Neural cell (in vitro differentiated cells): ENCODE measurements around the gene TLE7. TPM values are rescaled to one million over a fixed set of nuclear protein-coding genes. Genes with fewer than 3 reads are reported as not detected.

Experiments used
- H2AFZ ChIP-seq: fragments of 200-600, 300-800 bp; sonication (generic), shearing (Covaris generic); 2 replicates; pipeline ENCODE4 v1.6.0; 2014; ENCODE audit warnings: low read depth, mild to moderate bottlenecking, antibody characterized with exemption, low read length, moderate library complexity
- H3F3A ChIP-seq: fragments of 200-600 bp; shearing (Covaris generic); 2 replicates; pipeline ENCODE4 v1.6.1; 2016; ENCODE audit warnings: mild to moderate bottlenecking, moderate library complexity, mixed read lengths, antibody characterized with exemption, low read length; ENCODE audit not compliant: insufficient read depth, poor library complexity, severe bottlenecking
- H3K27ac ChIP-seq: fragments of 200-600, 300-800 bp; sonication (generic), shearing (Covaris generic); 2 replicates; pipeline ENCODE4 v1.5.1; 2014; ENCODE audit warnings: mild to moderate bottlenecking, low read length, moderate library complexity
- H3K27me3 ChIP-seq: fragments of 300-800, 200-600 bp; sonication (generic), shearing (Covaris generic); 2 replicates; pipeline ENCODE4 v1.6.0; 2014; ENCODE audit warnings: mild to moderate bottlenecking, low read depth, low read length, moderate library complexity; ENCODE audit not compliant: insufficient read depth
- H3K36me3 ChIP-seq: fragments of 300-800, 200-600 bp; sonication (generic), shearing (Covaris generic); 2 replicates; pipeline ENCODE4 v1.5.1; 2014; ENCODE audit warnings: mild to moderate bottlenecking, antibody characterized with exemption, low read length, moderate library complexity; ENCODE audit not compliant: insufficient read depth
- H3K4me2 ChIP-seq: fragments of 300-800, 200-600 bp; sonication (generic), shearing (Covaris generic); 2 replicates; pipeline ENCODE4 v1.6.0; 2014; ENCODE audit warnings: mild to moderate bottlenecking, low read length
- H3K4me3 ChIP-seq: fragments of 300-800, 200-600 bp; sonication (generic), shearing (Covaris generic); 2 replicates; pipeline ENCODE4 v1.5.1; 2014; ENCODE audit warnings: mild to moderate bottlenecking, low read length, moderate library complexity
- H3K79me2 ChIP-seq: fragments of 200-600 bp; shearing (Covaris generic); replicated peaks from 2 replicates; pipeline ENCODE4 v1.6.0; 2014; ENCODE audit warnings: mild to moderate bottlenecking, low read length, moderate library complexity; ENCODE audit not compliant: insufficient read depth
- H3K9ac ChIP-seq: fragments of 300-800, 200-600 bp; sonication (generic), shearing (Covaris generic); 2 replicates; pipeline ENCODE4 v1.6.1; 2016; ENCODE audit warnings: mild to moderate bottlenecking, low read length, mixed read lengths
- H3K9me2 ChIP-seq: fragments of 200-600 bp; shearing (Covaris generic); 2 replicates; pipeline ENCODE4 v1.6.1; 2016; ENCODE audit warnings: mild to moderate bottlenecking, low read length, mixed read lengths; ENCODE audit not compliant: insufficient read depth
- H3K9me3 ChIP-seq: fragments of 200-600, 300-800 bp; sonication (generic), shearing (Covaris generic); 2 replicates; pipeline ENCODE4 v1.6.1; 2016; ENCODE audit warnings: mild to moderate bottlenecking, mixed run types, low read length, moderate library complexity, mixed read lengths
- H4K20me1 ChIP-seq: fragments of 200-600 bp; shearing (Covaris generic); 2 replicates; pipeline ENCODE4 v1.6.1; 2016; ENCODE audit warnings: mild to moderate bottlenecking, mixed run types; ENCODE audit not compliant: insufficient read depth
- CTCF ChIP-seq: fragments of 450-650 bp; IDR thresholded peaks from 2 replicates; pipeline ENCODE4 v1.5.1; 2014; ENCODE audit warnings: antibody characterized with exemption, mild to moderate bottlenecking, moderate library complexity; ENCODE audit not compliant: poor library complexity, severe bottlenecking
- EP300 ChIP-seq: fragments of 450-650 bp; conservative IDR thresholded peaks from 2 replicates; pipeline ENCODE4 v1.6.1; 2014; ENCODE audit warnings: antibody characterized with exemption, mild to moderate bottlenecking, moderate library complexity; ENCODE audit not compliant: poor library complexity, severe bottlenecking
- EZH2 ChIP-seq: fragments of 200-600, 300-800 bp; shearing (Covaris generic), sonication (generic); IDR thresholded peaks from 2 replicates; pipeline ENCODE4 v1.6.1; 2014; ENCODE audit warnings: antibody characterized with exemption, low read length, borderline replicate concordance, mild to moderate bottlenecking; ENCODE audit not compliant: insufficient read depth, poor library complexity, severe bottlenecking
- MXI1 ChIP-seq: fragments of 450-650 bp; conservative IDR thresholded peaks from 2 replicates; pipeline ENCODE4 v1.6.1; 2014; ENCODE audit warnings: antibody characterized with exemption, mild to moderate bottlenecking; ENCODE audit not compliant: poor library complexity, severe bottlenecking
- POLR2AphosphoS5 ChIP-seq: IDR thresholded peaks from 2 replicates; pipeline ENCODE4 v1.6.1; 2012
- RAD21 ChIP-seq: fragments of 450-650 bp; conservative IDR thresholded peaks from 2 replicates; pipeline ENCODE4 v1.6.1; 2014; ENCODE audit warnings: antibody characterized with exemption, mild to moderate bottlenecking, moderate library complexity
- REST ChIP-seq: IDR thresholded peaks from 2 replicates; pipeline ENCODE4 v1.6.1; 2012; ENCODE audit warnings: borderline replicate concordance
- SMC3 ChIP-seq: fragments of 450-650 bp; conservative IDR thresholded peaks from 2 replicates; pipeline ENCODE4 v1.6.1; 2014; ENCODE audit warnings: antibody characterized with exemption, mild to moderate bottlenecking, moderate library complexity; ENCODE audit not compliant: poor library complexity
- TAF1 ChIP-seq: IDR thresholded peaks from 2 replicates; pipeline ENCODE4 v1.6.1; 2012; ENCODE audit warnings: low read depth
- polyA plus RNA-seq: library from polyadenylated mRNA; depleted of rRNA; stranded (reverse); fragments of >200 nt; gene quantifications from 2 replicates; pipeline ENCODE4 v1.2.3, GENCODE V29; 2014

TLE7 gene
- polyA plus RNA-seq, 1 donor from 2014 or later = not detected

- Histone ChIP-seq H2AFZ (no peak overlapping the region), H3K4me3 (no peak overlapping the region), H3K36me3 (peaks cover 8% of the 10 kb centered on the region), H3K27me3 (no peaks in the 10 kb centered on the region), H3F3A (no peaks in the 10 kb centered on the region), H3K79me2 (no peaks in the 10 kb centered on the region), H3K9me2 (no peaks in the 10 kb centered on the region), H3K4me2 (no peak overlapping the region), H3K27ac (no peak overlapping the region), H4K20me1 (no peaks in the 10 kb centered on the region), H3K9ac (no peak overlapping the region), H3K9me3 (no peaks in the 10 kb centered on the region)
- TF ChIP-seq SMC3 (no peak), EP300 (no peak), TAF1 (no peak), REST (no peak), POLR2AphosphoS5 (no peak), EZH2 (no peak), RAD21 (no peak), CTCF (no peak), MXI1 (no peak)
Measured at GRCh38 chr16:71473891-71474290, 32.0 kb upstream of the TLE7 start.

GRCh38 chr16:71472931-71473330 is 31.1 kb upstream of the TLE7 start:
- H3K27me3 ChIP-seq = no peaks in the 10 kb centered on the region

More at GRCh38 chr16:71472931-71473330, 31.1 kb upstream of the TLE7 start:
- no peak for TF ChIP-seq EP300
- TF ChIP-seq CTCF = no peak
- no peak for TF ChIP-seq SMC3
- TF ChIP-seq REST = no peak
- TF ChIP-seq RAD21 = no peak
- no peak for TF ChIP-seq TAF1
- no peak for TF ChIP-seq MXI1
- TF ChIP-seq POLR2AphosphoS5 = no peak
- no peak for TF ChIP-seq EZH2
- H3K9me2 ChIP-seq = no peaks in the 10 kb centered on the region
- no peak overlapping the region for H3K9ac ChIP-seq
- H4K20me1 ChIP-seq = no peaks in the 10 kb centered on the region
- no peaks in the 10 kb centered on the region for H3F3A ChIP-seq
- no peaks in the 10 kb centered on the region for H3K9me3 ChIP-seq
- H3K79me2 ChIP-seq = no peaks in the 10 kb centered on the region
- no peak overlapping the region for H2AFZ ChIP-seq
- no peak overlapping the region for H3K4me2 ChIP-seq
- no peak overlapping the region for H3K27ac ChIP-seq
- H3K4me3 ChIP-seq = no peak overlapping the region
- peaks cover 6% of the 10 kb centered on the region for H3K36me3 ChIP-seq
